Chondrocyte (in vitro differentiated cells): ENCODE results near the gene PIK3C3. TPM values are rescaled to one million over a fixed set of nuclear protein-coding genes. Genes with fewer than 3 reads are reported as not detected.

Source experiments
- DNase-seq: peaks from one replicate; pipeline ENCODE4 v3.0.0; 2021; ENCODE audit warnings: mixed read lengths, low spot score
- H3K27ac Mint-ChIP-seq: one replicate; pipeline ENCODE4 v1.8.0; 2021; ENCODE audit warnings: mild to moderate bottlenecking, moderate library complexity, mixed read lengths; ENCODE audit not compliant: unreplicated experiment
- H3K27me3 Mint-ChIP-seq: 2 replicates; pipeline ENCODE4 v1.8.0; 2021; ENCODE audit warnings: low read depth, mixed read lengths
- H3K36me3 Mint-ChIP-seq: 2 replicates; pipeline ENCODE4 v1.8.0; 2021; ENCODE audit warnings: low read depth, mixed read lengths
- H3K4me1 Mint-ChIP-seq: 2 replicates; pipeline ENCODE4 v1.8.0; 2021; ENCODE audit warnings: low read depth, mild to moderate bottlenecking, mixed read lengths
- H3K4me3 Mint-ChIP-seq: one replicate; pipeline ENCODE4 v1.8.0; 2021; ENCODE audit warnings: mild to moderate bottlenecking, moderate library complexity, mixed read lengths; ENCODE audit not compliant: unreplicated experiment
- H3K9me3 Mint-ChIP-seq: 2 replicates; pipeline ENCODE4 v1.8.0; 2021; ENCODE audit warnings: low read depth, mixed read lengths
- total RNA-seq: library from RNA; stranded (reverse); gene quantifications from 3 replicates; pipeline ENCODE4 v1.2.1, GENCODE V29; 2021
- TF ChIP-seq, protein P1 (sequence below): fragments of 200-600 bp; sonication (generic); IDR thresholded peaks from 2 replicates; pipeline ENCODE4 v1.5.0; 2021; ENCODE audit warnings: antibody characterized with exemption, mild to moderate bottlenecking, moderate library complexity

PIK3C3 gene
- total RNA-seq, 1 donor from 2014 or later: 53.0 TPM

- TF ChIP-seq, protein P1, sequence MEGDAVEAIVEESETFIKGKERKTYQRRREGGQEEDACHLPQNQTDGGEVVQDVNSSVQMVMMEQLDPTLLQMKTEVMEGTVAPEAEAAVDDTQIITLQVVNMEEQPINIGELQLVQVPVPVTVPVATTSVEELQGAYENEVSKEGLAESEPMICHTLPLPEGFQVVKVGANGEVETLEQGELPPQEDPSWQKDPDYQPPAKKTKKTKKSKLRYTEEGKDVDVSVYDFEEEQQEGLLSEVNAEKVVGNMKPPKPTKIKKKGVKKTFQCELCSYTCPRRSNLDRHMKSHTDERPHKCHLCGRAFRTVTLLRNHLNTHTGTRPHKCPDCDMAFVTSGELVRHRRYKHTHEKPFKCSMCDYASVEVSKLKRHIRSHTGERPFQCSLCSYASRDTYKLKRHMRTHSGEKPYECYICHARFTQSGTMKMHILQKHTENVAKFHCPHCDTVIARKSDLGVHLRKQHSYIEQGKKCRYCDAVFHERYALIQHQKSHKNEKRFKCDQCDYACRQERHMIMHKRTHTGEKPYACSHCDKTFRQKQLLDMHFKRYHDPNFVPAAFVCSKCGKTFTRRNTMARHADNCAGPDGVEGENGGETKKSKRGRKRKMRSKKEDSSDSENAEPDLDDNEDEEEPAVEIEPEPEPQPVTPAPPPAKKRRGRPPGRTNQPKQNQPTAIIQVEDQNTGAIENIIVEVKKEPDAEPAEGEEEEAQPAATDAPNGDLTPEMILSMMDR: no peak
- H3K4me1 Mint-ChIP-seq: no peaks in the 10 kb centered on the region
- no peak overlapping the region for H3K27ac Mint-ChIP-seq
- H3K36me3 Mint-ChIP-seq: no peaks in the 10 kb centered on the region
- DNase-seq: no peak
- H3K9me3 Mint-ChIP-seq: no peaks in the 10 kb centered on the region
- H3K27me3 Mint-ChIP-seq: peaks cover 9% of the 10 kb centered on the region
- no peak overlapping the region for H3K4me3 Mint-ChIP-seq
These were observed 176.9 kb downstream of the PIK3C3 start for GRCh38 chr18:42131930-42132244.
